BLaER1 (cell line): ENCODE measurements around the gene S1PR1.
"Not testable (repeated sequence)": the region's sequence is repeated elsewhere in the genome, so short reads cannot be mapped to it uniquely, and the experiment has no call there.

ENCODE experiments used
- H3K27ac ChIP-seq: shearing (Covaris generic); formaldehyde crosslinking; 2 replicates; pipeline ENCODE4 v1.8.1; 2022
- H3K27me3 ChIP-seq: shearing (Covaris generic); formaldehyde crosslinking; 2 replicates; pipeline ENCODE4 v1.8.1; 2022
- H3K36me3 ChIP-seq: shearing (Covaris generic); formaldehyde crosslinking; 2 replicates; pipeline ENCODE4 v1.8.1; 2022
- H3K4me1 ChIP-seq: shearing (Covaris generic); formaldehyde crosslinking; 2 replicates; pipeline ENCODE4 v1.8.1; 2022
- H3K4me2 ChIP-seq: shearing (Covaris generic); formaldehyde crosslinking; 2 replicates; pipeline ENCODE4 v1.8.1; 2022
- H3K4me3 ChIP-seq: shearing (Covaris generic); formaldehyde crosslinking; 2 replicates; pipeline ENCODE4 v1.8.1; 2022
- H3K9ac ChIP-seq: shearing (Covaris generic); formaldehyde crosslinking; 2 replicates; pipeline ENCODE4 v1.8.1; 2022
- H3K9me3 ChIP-seq: shearing (Covaris generic); formaldehyde crosslinking; 2 replicates; pipeline ENCODE4 v1.8.1; 2022
- H4K20me1 ChIP-seq: shearing (Covaris generic); formaldehyde crosslinking; 2 replicates; pipeline ENCODE4 v1.8.1; 2022
- Cebpa-rat ChIP-seq: shearing (Covaris generic); IDR thresholded peaks from 2 replicates; pipeline ENCODE4 v1.8.1; 2022

S1PR1 gene

GRCh38 chr1:101219924-101220870 lies 16.6 kb upstream of the S1PR1 start:
- no peaks in the 10 kb centered on the region for H3K9me3 ChIP-seq
- no peaks in the 10 kb centered on the region for H4K20me1 ChIP-seq
- H3K27me3 ChIP-seq: no peaks in the 10 kb centered on the region
- no peaks in the 10 kb centered on the region for H3K36me3 ChIP-seq
- no peak overlapping the region for H3K27ac ChIP-seq
- no peaks in the 10 kb centered on the region for H3K4me1 ChIP-seq
- H3K4me3 ChIP-seq: no peak overlapping the region
- no peak overlapping the region for H3K9ac ChIP-seq
- no peak overlapping the region for H3K4me2 ChIP-seq
- no peak for TF ChIP-seq Cebpa-rat

DNA sequence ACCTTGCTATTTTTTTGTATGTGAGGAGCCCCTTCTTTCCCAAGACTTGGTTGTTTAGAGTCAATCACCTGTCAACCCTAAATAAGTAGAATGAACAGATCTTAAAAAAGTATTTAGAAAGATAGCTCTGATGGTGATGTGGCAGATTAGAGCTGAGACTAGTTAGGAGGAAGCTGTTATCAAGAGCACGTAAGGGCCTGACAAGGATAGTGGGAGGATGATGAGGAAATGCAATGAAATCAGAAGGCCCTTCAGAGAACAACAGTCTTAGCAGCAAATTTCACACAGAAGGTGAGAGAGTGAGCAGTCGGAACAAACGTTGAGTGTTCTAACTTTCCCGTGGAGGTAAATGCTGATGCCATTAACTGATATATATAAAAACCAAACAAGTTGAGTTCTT lies 15.9 kb upstream of the S1PR1 start:
- Histone ChIP-seq H3K4me3 (no peak overlapping the region), H4K20me1 (no peaks in the 10 kb centered on the region), H3K27me3 (no peaks in the 10 kb centered on the region), H3K4me2 (no peak overlapping the region), H3K9ac (no peak overlapping the region), H3K9me3 (no peaks in the 10 kb centered on the region), H3K27ac (no peak overlapping the region), H3K36me3 (no peaks in the 10 kb centered on the region), H3K4me1 (no peaks in the 10 kb centered on the region)
- no peak for TF ChIP-seq Cebpa-rat

- no peak for TF ChIP-seq Cebpa-rat
- no peaks in the 10 kb centered on the region for H3K36me3 ChIP-seq
- H3K4me2 ChIP-seq: no peak overlapping the region
Observed at GRCh38 chr1:101221945-101222429, 14.8 kb upstream of the S1PR1 start.

GRCh38 chr1:101227837-101228236 lies 9.0 kb upstream of the S1PR1 start:
- TF ChIP-seq Cebpa-rat: no peak
- no peaks in the 10 kb centered on the region for H4K20me1 ChIP-seq
- no peak overlapping the region for H3K27ac ChIP-seq
- no peak overlapping the region for H3K9ac ChIP-seq
- no peaks in the 10 kb centered on the region for H3K36me3 ChIP-seq
- H3K4me3 ChIP-seq: no peak overlapping the region
- H3K4me1 ChIP-seq: no peaks in the 10 kb centered on the region
- H3K27me3 ChIP-seq: no peaks in the 10 kb centered on the region
- no peak overlapping the region for H3K4me2 ChIP-seq
- no peaks in the 10 kb centered on the region for H3K9me3 ChIP-seq

More at GRCh38 chr1:101221945-101222429, 14.8 kb upstream of the S1PR1 start:
- Histone ChIP-seq H3K9me3 (no peaks in the 10 kb centered on the region), H3K4me1 (no peaks in the 10 kb centered on the region), H3K27me3 (no peaks in the 10 kb centered on the region), H4K20me1 (no peaks in the 10 kb centered on the region), H3K4me3 (no peak overlapping the region), H3K27ac (no peak overlapping the region), H3K9ac (no peak overlapping the region)

GRCh38 chr1:101228424-101229134 lies 8.2 kb upstream of the S1PR1 start:
- no peak for TF ChIP-seq Cebpa-rat
- no peaks in the 10 kb centered on the region for H3K4me1 ChIP-seq
- no peaks in the 10 kb centered on the region for H4K20me1 ChIP-seq
- no peak overlapping the region for H3K4me2 ChIP-seq
- no peaks in the 10 kb centered on the region for H3K36me3 ChIP-seq
- no peaks in the 10 kb centered on the region for H3K27me3 ChIP-seq
- H3K9me3 ChIP-seq: no peaks in the 10 kb centered on the region
- H3K4me3 ChIP-seq: no peak overlapping the region
- H3K27ac ChIP-seq: no peak overlapping the region
- H3K9ac ChIP-seq: no peak overlapping the region

DNA sequence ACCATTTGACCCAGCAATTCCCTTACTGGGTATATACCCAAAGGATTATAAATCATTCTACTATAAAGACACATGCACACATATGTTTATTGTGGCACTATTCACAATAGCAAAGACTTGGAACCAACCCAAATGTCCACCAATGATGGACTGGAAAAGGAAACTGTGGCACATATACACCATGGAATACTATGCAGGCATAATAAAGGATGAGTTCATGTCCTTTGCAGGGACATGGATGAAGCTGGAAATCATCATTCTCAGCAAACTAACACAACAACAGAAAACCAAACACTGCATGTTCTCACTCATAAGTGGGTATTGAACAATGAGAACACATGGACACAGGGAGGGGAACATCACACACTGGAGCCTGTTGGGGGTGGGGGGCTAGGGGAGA lies 4.6 kb upstream of the S1PR1 start:
- not testable (repeated sequence) for H3K9me3 ChIP-seq, H3K4me2 ChIP-seq, H3K4me3 ChIP-seq, H4K20me1 ChIP-seq, H3K9ac ChIP-seq, H3K36me3 ChIP-seq, H3K27ac ChIP-seq
- Histone ChIP-seq H3K27me3 (peaks cover 23% of the 10 kb centered on the region), H3K4me1 (peaks cover 15% of the 10 kb centered on the region)

DNA sequence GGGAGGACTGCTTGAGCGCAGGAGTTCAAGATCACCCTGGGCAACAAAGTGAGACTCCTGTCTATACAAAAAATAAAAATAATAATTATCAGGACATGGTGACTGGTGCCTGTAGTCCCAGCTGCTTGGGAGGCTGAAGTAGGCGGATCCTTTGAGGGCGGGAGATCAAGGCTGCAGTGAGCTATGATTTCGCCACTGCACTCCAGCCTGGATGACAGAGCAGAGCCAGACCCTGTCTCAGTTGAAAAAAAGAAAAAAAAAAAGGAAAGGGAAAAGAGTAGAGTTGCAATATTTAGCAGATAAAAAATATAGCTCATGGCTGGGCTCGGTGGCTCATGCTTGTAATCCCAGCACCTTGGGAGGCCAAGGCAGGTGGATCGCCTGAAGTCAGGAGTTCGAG lies 3.3 kb upstream of the S1PR1 start:
- Histone ChIP-seq H3K27me3 (peaks cover 35% of the 10 kb centered on the region), H3K9ac (no peak overlapping the region), H3K4me3 (no peak overlapping the region), H3K4me1 (peaks cover 19% of the 10 kb centered on the region), H3K4me2 (no peak overlapping the region), H3K27ac (no peak overlapping the region), H4K20me1 (no peaks in the 10 kb centered on the region), H3K36me3 (no peaks in the 10 kb centered on the region), H3K9me3 (no peaks in the 10 kb centered on the region)
- TF ChIP-seq Cebpa-rat: no peak

DNA sequence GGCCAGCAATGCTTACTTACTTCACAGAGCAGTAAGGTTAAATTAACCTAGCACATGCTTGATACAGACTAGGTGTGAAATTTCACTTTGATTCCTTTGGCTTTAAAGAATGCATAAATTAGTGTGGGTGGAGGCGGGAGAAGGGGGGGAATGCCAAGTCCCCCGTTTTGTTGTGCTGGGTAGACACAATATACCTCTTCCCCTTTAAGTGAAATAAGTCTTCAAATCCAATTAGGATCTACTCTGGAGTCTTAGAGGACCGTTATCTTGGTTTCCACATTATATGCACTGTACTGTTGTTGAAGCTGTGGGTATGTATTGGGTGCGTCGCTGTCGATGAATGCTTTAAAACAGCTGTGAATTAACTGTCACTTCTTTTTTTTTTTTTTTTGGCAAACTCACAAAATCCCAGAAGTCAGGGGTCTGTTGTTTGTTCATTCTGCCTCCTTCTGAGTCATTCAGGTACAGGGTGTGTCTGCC lies 1.6 kb upstream of the S1PR1 start:
- Histone ChIP-seq H3K4me2 (peak overlapping the region; percentile 95), H3K4me3 (no peak overlapping the region), H3K27ac (no peak overlapping the region), H3K4me1 (peaks cover 36% of the 10 kb centered on the region), H3K27me3 (peaks cover 35% of the 10 kb centered on the region), H3K36me3 (peaks cover 13% of the 10 kb centered on the region), H3K9ac (no peak overlapping the region), H3K9me3 (no peaks in the 10 kb centered on the region), H4K20me1 (0 out of 2 replicates have a peak, but pooled peaks cover 12% of the 10 kb centered on the region)
- TF ChIP-seq Cebpa-rat: no peak

- peak overlapping the region; percentile 79 for H3K9ac ChIP-seq
- peaks cover 14% of the 10 kb centered on the region for H3K36me3 ChIP-seq
- H3K4me3 ChIP-seq: peak overlapping the region; percentile 78
- peak overlapping the region; percentile 24; the same call in 1 of the 2 replicates for H3K27ac ChIP-seq
- peak overlapping the region; percentile 95 for H3K4me2 ChIP-seq
- TF ChIP-seq Cebpa-rat: no peak
- H3K9me3 ChIP-seq: no peaks in the 10 kb centered on the region
- H4K20me1 ChIP-seq: 0 out of 2 replicates have a peak, but pooled peaks cover 12% of the 10 kb centered on the region
- peaks cover 36% of the 10 kb centered on the region for H3K4me1 ChIP-seq
- peaks cover 35% of the 10 kb centered on the region for H3K27me3 ChIP-seq
Observed at GRCh38 chr1:101235696-101236515, 913 bp upstream of the S1PR1 start.
